Loucy (cell line): ENCODE measurements around the gene GRAP.

Experiments used
- H2AFZ ChIP-seq: fragments of 200-600 bp; sonication (generic); 2 replicates; pipeline ENCODE4 v1.6.0; 2016; ENCODE audit warnings: antibody characterized with exemption, mild to moderate bottlenecking, low read length, moderate library complexity
- H3F3A ChIP-seq: fragments of 200-600 bp; 2 replicates; pipeline ENCODE4 v1.6.0; 2016; ENCODE audit warnings: antibody characterized with exemption, low read depth, mild to moderate bottlenecking
- H3K27me3 ChIP-seq: fragments of 200-600 bp; sonication (generic); 2 replicates; pipeline ENCODE4 v1.6.1; 2014; ENCODE audit warnings: low read length, mild to moderate bottlenecking; ENCODE audit not compliant: insufficient read depth, poor library complexity, severe bottlenecking
- H3K36me3 ChIP-seq: fragments of 200-600 bp; sonication (generic); 2 replicates; pipeline ENCODE4 v1.6.1; 2016; ENCODE audit warnings: low read length; ENCODE audit not compliant: insufficient read depth
- H3K4me1 ChIP-seq: fragments of 200-600 bp; sonication (generic); 2 replicates; pipeline ENCODE4 v1.5.1; 2014; ENCODE audit warnings: low read length, mild to moderate bottlenecking; ENCODE audit not compliant: insufficient read depth, poor library complexity, severe bottlenecking
- H3K4me2 ChIP-seq: fragments of 200-600 bp; sonication (generic); 2 replicates; pipeline ENCODE4 v1.6.0; 2014; ENCODE audit warnings: antibody characterized with exemption, low read length, low read depth, mild to moderate bottlenecking; ENCODE audit not compliant: poor library complexity, severe bottlenecking
- H3K4me3 ChIP-seq: fragments of 200-600 bp; sonication (generic); 2 replicates; pipeline ENCODE4 v1.5.1; 2014; ENCODE audit warnings: low read length, mild to moderate bottlenecking, mixed read lengths; ENCODE audit not compliant: poor library complexity, severe bottlenecking
- H3K79me2 ChIP-seq: fragments of 200-600 bp; sonication (generic); 2 replicates; pipeline ENCODE4 v1.6.1; 2014; ENCODE audit warnings: low read length; ENCODE audit not compliant: insufficient read depth
- H3K9ac ChIP-seq: fragments of 200-600 bp; sonication (generic); 2 replicates; pipeline ENCODE4 v1.6.0; 2014; ENCODE audit warnings: mild to moderate bottlenecking, low read depth, low read length, moderate library complexity; ENCODE audit not compliant: poor library complexity, severe bottlenecking
- H3K9me2 ChIP-seq: fragments of 200-600 bp; sonication (generic); replicated peaks from 2 replicates; pipeline ENCODE4 v1.6.1; 2016; ENCODE audit warnings: low read depth, low read length, mixed read lengths
- H3K9me3 ChIP-seq: fragments of 200-600 bp; sonication (generic); 2 replicates; pipeline ENCODE4 v1.6.1; 2014; ENCODE audit warnings: mild to moderate bottlenecking, antibody characterized with exemption, low read length, low read depth; ENCODE audit not compliant: insufficient read depth
- H4K20me1 ChIP-seq: fragments of 200-600 bp; sonication (generic); 2 replicates; pipeline ENCODE4 v1.6.0; 2014; ENCODE audit warnings: antibody characterized with exemption, low read length, mild to moderate bottlenecking; ENCODE audit not compliant: insufficient read depth, poor library complexity, severe bottlenecking
- EZH2phosphoT487 ChIP-seq: fragments of 200-600 bp; IDR thresholded peaks from 2 replicates; pipeline ENCODE4 v1.6.1; 2018; ENCODE audit warnings: antibody characterized with exemption, mild to moderate bottlenecking, moderate library complexity, borderline replicate concordance
- TF ChIP-seq, protein P1 (sequence below): fragments of 200-600 bp; sonication (generic); conservative IDR thresholded peaks from 2 replicates; pipeline ENCODE4 v1.5.1; 2014; ENCODE audit warnings: mild to moderate bottlenecking, antibody characterized with exemption, low read length

The GRAP gene

DNA sequence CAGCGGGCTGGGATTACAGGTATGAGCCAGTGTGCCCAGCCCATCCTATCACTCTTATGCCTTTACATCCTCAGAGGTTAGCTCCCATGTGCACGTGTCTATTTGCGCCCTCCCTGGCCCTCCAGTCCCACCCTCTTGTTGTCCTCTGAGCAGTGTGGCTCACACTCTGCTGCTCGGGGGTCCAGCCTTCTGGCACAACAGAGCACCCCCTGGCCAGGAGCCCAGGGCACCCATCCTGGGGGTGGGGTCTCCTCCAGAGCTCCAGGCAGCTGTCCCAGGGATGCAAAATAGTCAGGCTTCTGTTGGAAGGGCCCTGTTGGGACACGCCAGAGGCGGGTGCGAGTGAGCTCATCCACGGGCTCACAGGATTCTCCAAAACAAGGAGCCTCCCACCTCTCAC, 30.5 kb downstream of the GRAP start:
- no peak overlapping the region for H3K4me3 ChIP-seq
- no peaks in the 10 kb centered on the region for H3K79me2 ChIP-seq
- H3K9ac ChIP-seq = no peak overlapping the region
- H3K9me3 ChIP-seq = no peaks in the 10 kb centered on the region
- TF ChIP-seq EZH2phosphoT487 = no peak
- TF ChIP-seq, protein P1, sequence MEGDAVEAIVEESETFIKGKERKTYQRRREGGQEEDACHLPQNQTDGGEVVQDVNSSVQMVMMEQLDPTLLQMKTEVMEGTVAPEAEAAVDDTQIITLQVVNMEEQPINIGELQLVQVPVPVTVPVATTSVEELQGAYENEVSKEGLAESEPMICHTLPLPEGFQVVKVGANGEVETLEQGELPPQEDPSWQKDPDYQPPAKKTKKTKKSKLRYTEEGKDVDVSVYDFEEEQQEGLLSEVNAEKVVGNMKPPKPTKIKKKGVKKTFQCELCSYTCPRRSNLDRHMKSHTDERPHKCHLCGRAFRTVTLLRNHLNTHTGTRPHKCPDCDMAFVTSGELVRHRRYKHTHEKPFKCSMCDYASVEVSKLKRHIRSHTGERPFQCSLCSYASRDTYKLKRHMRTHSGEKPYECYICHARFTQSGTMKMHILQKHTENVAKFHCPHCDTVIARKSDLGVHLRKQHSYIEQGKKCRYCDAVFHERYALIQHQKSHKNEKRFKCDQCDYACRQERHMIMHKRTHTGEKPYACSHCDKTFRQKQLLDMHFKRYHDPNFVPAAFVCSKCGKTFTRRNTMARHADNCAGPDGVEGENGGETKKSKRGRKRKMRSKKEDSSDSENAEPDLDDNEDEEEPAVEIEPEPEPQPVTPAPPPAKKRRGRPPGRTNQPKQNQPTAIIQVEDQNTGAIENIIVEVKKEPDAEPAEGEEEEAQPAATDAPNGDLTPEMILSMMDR = no peak
- no peaks in the 10 kb centered on the region for H4K20me1 ChIP-seq
- no peaks in the 10 kb centered on the region for H3K9me2 ChIP-seq
- peaks cover 9% of the 10 kb centered on the region; the same call in 1 of the 2 replicates for H3K36me3 ChIP-seq
- no peaks in the 10 kb centered on the region for H3F3A ChIP-seq
- no peak overlapping the region for H2AFZ ChIP-seq
- no peaks in the 10 kb centered on the region for H3K4me1 ChIP-seq
- no peaks in the 10 kb centered on the region for H3K27me3 ChIP-seq
- no peak overlapping the region for H3K4me2 ChIP-seq

DNA sequence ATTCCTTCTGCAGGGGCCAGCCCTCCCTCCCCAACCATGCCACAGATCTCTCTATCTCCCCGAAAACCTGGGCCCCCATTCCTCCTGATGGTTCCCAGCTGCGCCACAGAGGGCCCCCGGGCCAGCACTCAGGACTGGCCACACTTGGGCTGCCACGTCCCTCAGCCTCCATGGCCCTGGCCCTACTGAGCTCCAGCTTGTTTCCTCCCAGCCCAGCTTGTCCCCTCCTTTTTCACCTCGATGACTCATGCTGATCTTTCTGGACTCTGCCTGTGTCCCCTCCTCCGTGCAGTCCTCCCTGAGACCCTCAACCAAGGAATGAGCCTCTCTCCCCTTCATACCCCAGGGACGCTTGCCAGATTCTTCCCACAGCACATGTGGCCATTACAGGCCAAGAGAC, 31.3 kb downstream of the GRAP start:
- Histone ChIP-seq H3K4me2 (no peak overlapping the region), H3K4me3 (no peak overlapping the region), H3K36me3 (peaks cover 4% of the 10 kb centered on the region; the same call in 1 of the 2 replicates), H2AFZ (no peak overlapping the region), H3K9ac (no peak overlapping the region), H3K9me2 (no peaks in the 10 kb centered on the region), H3F3A (no peaks in the 10 kb centered on the region), H3K79me2 (no peaks in the 10 kb centered on the region), H3K4me1 (no peaks in the 10 kb centered on the region), H3K9me3 (no peaks in the 10 kb centered on the region), H3K27me3 (no peaks in the 10 kb centered on the region), H4K20me1 (no peaks in the 10 kb centered on the region)
- TF ChIP-seq EZH2phosphoT487 = no peak
- TF ChIP-seq, protein P1 = no peak

DNA sequence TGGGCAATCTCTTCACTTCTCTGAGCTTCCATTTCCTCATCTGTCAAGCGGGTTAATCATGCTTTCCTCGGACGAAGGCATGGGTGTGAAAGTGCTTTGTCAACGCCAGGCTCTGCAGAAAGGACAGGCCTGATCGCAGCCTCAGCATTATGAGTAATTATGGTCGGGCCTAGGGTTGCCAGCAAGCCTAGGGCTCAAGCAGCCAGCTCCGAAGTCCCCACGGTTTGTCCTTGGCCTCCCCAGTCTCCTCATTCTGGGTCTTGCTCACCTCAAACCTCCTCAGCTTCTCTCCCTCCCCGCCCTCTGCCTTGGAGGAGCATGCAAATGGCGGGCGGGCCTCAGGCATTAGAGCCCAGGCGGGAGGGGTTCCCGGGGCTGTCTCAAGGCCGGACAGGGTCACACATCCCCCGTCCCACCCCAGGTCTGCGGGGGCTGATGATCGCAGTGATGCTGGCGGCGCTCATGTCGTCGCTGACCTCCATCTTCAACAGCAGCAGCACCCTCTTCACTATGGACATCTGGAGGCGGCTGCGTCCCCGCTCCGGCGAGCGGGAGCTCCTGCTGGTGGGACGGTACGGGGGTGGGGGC, 32.0 kb downstream of the GRAP start:
- Histone ChIP-seq H3F3A (no peaks in the 10 kb centered on the region), H3K4me3 (no peak overlapping the region), H2AFZ (no peak overlapping the region), H3K79me2 (no peaks in the 10 kb centered on the region), H3K9me2 (no peaks in the 10 kb centered on the region), H3K4me2 (no peak overlapping the region), H3K9me3 (no peaks in the 10 kb centered on the region), H3K27me3 (no peaks in the 10 kb centered on the region), H4K20me1 (no peaks in the 10 kb centered on the region), H3K36me3 (no peaks in the 10 kb centered on the region), H3K4me1 (no peaks in the 10 kb centered on the region), H3K9ac (no peak overlapping the region)
- no peak for TF ChIP-seq EZH2phosphoT487
- TF ChIP-seq, protein P1 = no peak
